C4-2B (cell line): ENCODE results near the gene ARHGEF1.
A peak's percentile ranks its signal among the peaks of the same experiment; 100 is the strongest.

Experiments
- H3K27ac ChIP-seq: fragments of 450-650 bp; 2 replicates; pipeline ENCODE4 v1.5.1; 2017
- CTCF ChIP-seq: fragments of 450-650 bp; conservative IDR thresholded peaks from 2 replicates; pipeline ENCODE4 v1.5.1; 2017; ENCODE audit warnings: mild to moderate bottlenecking
- ZFX ChIP-seq: fragments of 450-650 bp; IDR thresholded peaks from 2 replicates; pipeline ENCODE4 v1.6.1; 2017

Gene ARHGEF1

GRCh38 chr19:41882568-41883462 is at the start of gene ARHGEF1:
Gene ARHGEF1, plus strand, starts transcription at chr19:41883184. Its CDS starts 4,899 bp downstream, at chr19:41888083.
- H3K27ac ChIP-seq = peak within 1 kb of the TSS; percentile 85
- TF ChIP-seq CTCF = no peak
- no peak for TF ChIP-seq ZFX

- no peak overlapping the region for H3K27ac ChIP-seq
- TF ChIP-seq CTCF (no peak), ZFX (no peak)
These were observed 44.8 kb upstream of the ARHGEF1 start for GRCh38 chr19:41837981-41838708.

GRCh38 chr19:41839211-41839610 is 43.8 kb upstream of the ARHGEF1 start:
- no peak for TF ChIP-seq CTCF
- TF ChIP-seq ZFX = no peak
- no peak overlapping the region for H3K27ac ChIP-seq

GRCh38 chr19:41843371-41843770 is 39.6 kb upstream of the ARHGEF1 start:
- H3K27ac ChIP-seq = no peak overlapping the region
- TF ChIP-seq CTCF (no peak), ZFX (no peak)

GRCh38 chr19:41844601-41845000 is 38.4 kb upstream of the ARHGEF1 start, which contains the start of gene LYPD4:
Gene LYPD4, minus strand, starts transcription at chr19:41844683. Its CDS starts 5,398 bp downstream, at chr19:41839285.
- no peak for TF ChIP-seq ZFX
- no peak for TF ChIP-seq CTCF
- H3K27ac ChIP-seq = peak within 1 kb of the TSS; percentile 27

- H3K27ac ChIP-seq = peak within 1 kb of the TSS; percentile 27
- no peak for TF ChIP-seq ZFX
- TF ChIP-seq CTCF = no peak
These were observed 38.2 kb upstream of the ARHGEF1 start, which contains the start of gene DMRTC2 for GRCh38 chr19:41845001-41845050. Gene DMRTC2, plus strand, starts transcription at chr19:41845042. Its CDS starts 2,387 bp downstream, at chr19:41847429.

GRCh38 chr19:41845051-41845590 is 37.9 kb upstream of the ARHGEF1 start:
- no peak for TF ChIP-seq ZFX
- TF ChIP-seq CTCF = no peak
- peak overlapping the region; percentile 27 for H3K27ac ChIP-seq
